Progenitor cell of endocrine pancreas (in vitro differentiated cells): ENCODE data around the gene ZNF8. TPM values are rescaled to one million over a fixed set of nuclear protein-coding genes. Genes with fewer than 3 reads are reported as not detected.

ENCODE experiments used
- DNase-seq: peaks from one replicate; pipeline ENCODE4 v3.0.0; 2021; ENCODE audit warnings: low spot score; ENCODE audit not compliant: unreplicated experiment
- H3K27ac Mint-ChIP-seq: 2 replicates; pipeline ENCODE4 v1.8.0; 2021; ENCODE audit warnings: mild to moderate bottlenecking, moderate library complexity, mixed read lengths
- H3K27me3 Mint-ChIP-seq: 2 replicates; pipeline ENCODE4 v1.8.0; 2021; ENCODE audit warnings: mixed read lengths
- H3K36me3 Mint-ChIP-seq: 2 replicates; pipeline ENCODE4 v1.8.0; 2022; ENCODE audit warnings: mixed read lengths; ENCODE audit not compliant: insufficient read depth
- H3K4me1 Mint-ChIP-seq: 2 replicates; pipeline ENCODE4 v1.8.0; 2021; ENCODE audit warnings: low read depth, mixed read lengths
- H3K4me3 Mint-ChIP-seq: 2 replicates; pipeline ENCODE4 v1.8.0; 2021; ENCODE audit warnings: low read depth, mild to moderate bottlenecking, moderate library complexity, mixed read lengths
- H3K9me3 Mint-ChIP-seq: 2 replicates; pipeline ENCODE4 v1.8.0; 2021; ENCODE audit warnings: low read depth, mixed read lengths
- total RNA-seq: library from RNA; stranded (reverse); gene quantifications from 2 replicates; pipeline ENCODE4 v1.2.1, GENCODE V29; 2021
- TF ChIP-seq, protein P1 (sequence below): fragments of 200-600 bp; sonication (generic); IDR thresholded peaks from one replicate; pipeline ENCODE4 v1.5.0; 2021; ENCODE audit warnings: antibody characterized with exemption, mild to moderate bottlenecking; ENCODE audit not compliant: unreplicated experiment

The ZNF8 gene
- total RNA-seq, 1 donor from 2014 or later: 18.2 TPM

DNA sequence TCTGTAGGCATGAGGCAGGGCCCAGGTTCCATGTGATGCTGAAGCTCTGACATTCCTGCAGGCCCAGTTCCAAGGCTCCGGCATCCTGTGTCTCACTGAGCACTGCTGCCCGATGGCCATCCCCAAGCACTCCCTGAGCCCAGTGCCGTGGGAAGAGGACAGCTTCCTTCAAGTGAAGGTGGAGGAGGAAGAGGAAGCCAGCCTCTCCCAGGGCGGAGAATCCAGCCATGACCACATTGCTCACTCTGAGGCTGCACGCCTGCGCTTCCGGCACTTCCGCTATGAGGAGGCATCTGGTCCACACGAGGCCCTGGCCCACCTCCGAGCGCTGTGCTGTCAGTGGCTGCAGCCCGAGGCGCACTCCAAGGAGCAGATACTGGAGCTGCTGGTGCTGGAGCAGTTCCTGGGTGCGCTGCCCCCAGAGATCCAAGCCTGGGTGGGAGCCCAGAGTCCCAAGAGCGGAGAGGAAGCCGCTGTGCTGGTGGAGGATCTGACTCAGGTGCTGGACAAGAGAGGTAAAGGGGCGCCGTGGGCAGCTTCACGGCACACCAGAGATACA is 56.0 kb downstream of the ZNF8 start:
- TF ChIP-seq, protein P1, sequence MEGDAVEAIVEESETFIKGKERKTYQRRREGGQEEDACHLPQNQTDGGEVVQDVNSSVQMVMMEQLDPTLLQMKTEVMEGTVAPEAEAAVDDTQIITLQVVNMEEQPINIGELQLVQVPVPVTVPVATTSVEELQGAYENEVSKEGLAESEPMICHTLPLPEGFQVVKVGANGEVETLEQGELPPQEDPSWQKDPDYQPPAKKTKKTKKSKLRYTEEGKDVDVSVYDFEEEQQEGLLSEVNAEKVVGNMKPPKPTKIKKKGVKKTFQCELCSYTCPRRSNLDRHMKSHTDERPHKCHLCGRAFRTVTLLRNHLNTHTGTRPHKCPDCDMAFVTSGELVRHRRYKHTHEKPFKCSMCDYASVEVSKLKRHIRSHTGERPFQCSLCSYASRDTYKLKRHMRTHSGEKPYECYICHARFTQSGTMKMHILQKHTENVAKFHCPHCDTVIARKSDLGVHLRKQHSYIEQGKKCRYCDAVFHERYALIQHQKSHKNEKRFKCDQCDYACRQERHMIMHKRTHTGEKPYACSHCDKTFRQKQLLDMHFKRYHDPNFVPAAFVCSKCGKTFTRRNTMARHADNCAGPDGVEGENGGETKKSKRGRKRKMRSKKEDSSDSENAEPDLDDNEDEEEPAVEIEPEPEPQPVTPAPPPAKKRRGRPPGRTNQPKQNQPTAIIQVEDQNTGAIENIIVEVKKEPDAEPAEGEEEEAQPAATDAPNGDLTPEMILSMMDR: no peak
- Mint-ChIP-seq H3K4me3 (no peak overlapping the region), H3K27ac (no peak overlapping the region)

DNA sequence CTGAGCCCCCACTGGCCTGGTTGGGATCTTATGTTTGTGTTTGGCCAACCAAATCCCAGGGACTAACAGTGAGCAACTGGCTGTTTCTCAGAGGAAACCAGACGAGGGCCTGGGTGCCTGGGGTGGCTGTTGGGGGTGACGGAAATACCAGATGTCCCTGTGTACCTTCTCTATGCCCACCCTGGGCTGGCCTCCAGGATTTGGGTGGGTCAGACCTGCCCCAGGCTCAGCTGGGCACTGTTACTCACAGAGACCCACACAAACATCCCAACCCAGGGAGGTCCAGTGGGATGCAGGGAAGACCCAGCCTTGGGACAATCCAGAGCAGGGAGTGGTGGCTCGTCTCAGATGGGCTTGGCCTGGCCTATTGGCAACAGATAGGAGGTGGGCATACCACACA is 56.9 kb downstream of the ZNF8 start:
- Mint-ChIP-seq H3K4me1 (peaks cover 4% of the 10 kb centered on the region), H3K9me3 (no peaks in the 10 kb centered on the region), H3K4me3 (no peak overlapping the region), H3K27me3 (no peaks in the 10 kb centered on the region), H3K36me3 (peaks cover 21% of the 10 kb centered on the region), H3K27ac (no peak overlapping the region)
- DNase-seq: no peak
- TF ChIP-seq, protein P1: no peak

More for the DNA sequence above, 56.0 kb downstream of the ZNF8 start:
- peaks cover 18% of the 10 kb centered on the region for H3K36me3 Mint-ChIP-seq
- H3K4me1 Mint-ChIP-seq: peaks cover 7% of the 10 kb centered on the region
- no peaks in the 10 kb centered on the region for H3K27me3 Mint-ChIP-seq
- no peak for DNase-seq
- no peaks in the 10 kb centered on the region for H3K9me3 Mint-ChIP-seq

DNA sequence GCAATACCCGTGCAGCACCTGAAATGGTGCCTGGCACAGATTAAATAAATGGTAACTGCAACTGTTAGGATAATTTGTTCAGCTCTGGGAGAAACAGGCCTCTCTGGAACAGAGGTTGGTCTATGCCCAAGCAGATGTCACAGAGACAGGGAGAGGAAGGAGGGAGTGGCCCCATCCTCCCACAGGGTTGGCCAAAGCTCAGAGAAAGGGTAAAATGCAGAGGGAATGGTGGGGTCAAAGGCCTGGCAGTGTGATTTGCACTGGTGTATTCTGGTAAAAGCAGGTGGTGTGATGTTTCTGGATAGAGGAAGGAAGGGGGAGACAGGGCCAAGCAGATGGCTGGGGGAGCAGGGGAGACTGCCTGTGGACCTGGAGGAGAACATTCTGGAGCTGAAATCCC is 57.5 kb downstream of the ZNF8 start:
- H3K27ac Mint-ChIP-seq: no peak overlapping the region

DNA sequence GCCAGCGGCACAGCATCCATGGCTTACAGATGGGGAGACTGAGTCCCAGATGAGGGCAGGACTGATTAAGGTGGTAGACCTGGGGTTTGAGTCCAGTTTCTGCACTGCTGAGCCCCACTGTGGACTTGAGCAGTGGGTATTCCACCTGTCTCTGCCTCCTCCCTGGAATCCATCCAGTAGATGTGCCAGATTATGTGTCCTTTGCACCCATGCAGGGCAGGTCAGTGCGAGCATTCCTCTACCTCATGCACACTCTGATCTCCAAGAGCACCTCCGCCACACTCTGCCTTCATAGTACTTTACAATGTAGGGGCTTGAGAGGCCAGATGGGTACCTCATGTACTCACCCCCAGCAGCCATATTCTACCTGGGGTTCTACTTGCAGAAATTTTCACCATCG is 58.1 kb downstream of the ZNF8 start:
- Mint-ChIP-seq H3K27me3 (no peaks in the 10 kb centered on the region), H3K4me1 (no peaks in the 10 kb centered on the region), H3K4me3 (no peak overlapping the region), H3K9me3 (no peaks in the 10 kb centered on the region), H3K27ac (no peak overlapping the region), H3K36me3 (peaks cover 22% of the 10 kb centered on the region)
- DNase-seq: no peak
- TF ChIP-seq, protein P1: no peak

More for the DNA sequence above, 57.5 kb downstream of the ZNF8 start:
- TF ChIP-seq, protein P1: no peak
- Mint-ChIP-seq H3K27me3 (no peaks in the 10 kb centered on the region), H3K4me3 (no peak overlapping the region), H3K36me3 (peaks cover 22% of the 10 kb centered on the region), H3K4me1 (no peaks in the 10 kb centered on the region), H3K9me3 (no peaks in the 10 kb centered on the region)
- DNase-seq: no peak

DNA sequence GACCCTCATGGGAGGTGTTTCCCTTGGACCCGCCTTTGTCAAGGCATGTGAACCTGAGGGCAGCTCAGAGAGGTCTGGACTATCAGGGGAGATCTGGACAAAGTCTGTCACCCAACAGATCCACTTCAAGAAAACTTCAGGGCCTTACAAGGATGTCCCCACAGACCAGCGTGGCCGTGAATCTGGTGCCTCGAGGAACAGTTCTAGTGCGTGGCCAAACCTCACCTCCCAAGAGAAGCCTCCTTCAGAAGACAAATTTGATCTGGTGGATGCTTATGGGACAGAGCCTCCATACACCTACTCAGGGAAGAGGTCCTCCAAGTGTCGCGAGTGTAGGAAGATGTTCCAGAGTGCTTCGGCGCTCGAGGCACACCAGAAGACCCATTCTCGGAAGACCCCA is 59.6 kb downstream of the ZNF8 start:
- Mint-ChIP-seq H3K9me3 (no peaks in the 10 kb centered on the region), H3K4me1 (no peaks in the 10 kb centered on the region), H3K4me3 (no peak overlapping the region), H3K36me3 (peaks cover 22% of the 10 kb centered on the region), H3K27ac (no peak overlapping the region), H3K27me3 (no peaks in the 10 kb centered on the region)
- DNase-seq: no peak
- TF ChIP-seq, protein P1: no peak
